NB4 (cell line): Measurements from ENCODE around the gene STOML1.
A peak's percentile ranks its signal among the peaks of the same experiment; 100 is the strongest.

Experiments used
- DNase-seq: peaks from one replicate; pipeline ENCODE4 v3.0.0; 2010; ENCODE audit warnings: low read depth
- H3K4me3 ChIP-seq: one replicate; pipeline ENCODE4 v1.5.1; 2011; ENCODE audit warnings: mild to moderate bottlenecking, low read depth, low read length, moderate library complexity
- CTCF ChIP-seq: IDR thresholded peaks from one replicate; pipeline ENCODE4 v1.5.1; 2012; ENCODE audit warnings: low read depth, low read length
- MAX ChIP-seq: IDR thresholded peaks from 2 replicates; pipeline ENCODE4 v1.6.1; 2011; ENCODE audit warnings: low read depth, low read length
- MYC ChIP-seq: IDR thresholded peaks from 2 replicates; pipeline ENCODE4 v1.6.1; 2011; ENCODE audit warnings: low read depth, low read length
- POLR2A ChIP-seq: IDR thresholded peaks from 2 replicates; pipeline ENCODE4 v1.6.1; 2011; ENCODE audit warnings: mild to moderate bottlenecking; ENCODE audit not compliant: insufficient read length; ENCODE audit errors: extremely low read depth

Gene STOML1

GRCh38 chr15:73972984-73973682 lies 19.0 kb downstream of the STOML1 start:
- TF ChIP-seq POLR2A, result no peak
- TF ChIP-seq CTCF, result peak; percentile 77
- no peak overlapping the region for H3K4me3 ChIP-seq

GRCh38 chr15:73969151-73969759 lies 22.8 kb downstream of the STOML1 start:
- TF ChIP-seq CTCF (no peak), MYC (no peak), MAX (no peak), POLR2A (no peak)
- no peak overlapping the region for H3K4me3 ChIP-seq
- DNase-seq, result no peak

More at GRCh38 chr15:73972984-73973682, 19.0 kb downstream of the STOML1 start:
- peak; percentile 82 for DNase-seq

GRCh38 chr15:73968461-73968860 lies 23.6 kb downstream of the STOML1 start:
- TF ChIP-seq MAX (no peak), MYC (no peak), POLR2A (no peak), CTCF (no peak)
- DNase-seq, result no peak
- H3K4me3 ChIP-seq, result no peak overlapping the region

- no peak overlapping the region for H3K4me3 ChIP-seq
- TF ChIP-seq MYC (peak; percentile 27; the same call in 1 of the 2 replicates), CTCF (no peak), MAX (peak; percentile 82), POLR2A (no peak)
- peak; percentile 38 for DNase-seq
Observed at GRCh38 chr15:73965758-73966113, 26.4 kb downstream of the STOML1 start.

GRCh38 chr15:73965094-73965757 lies 26.9 kb downstream of the STOML1 start:
- no peak for DNase-seq
- H3K4me3 ChIP-seq, result no peak overlapping the region
- TF ChIP-seq MYC, result 0 out of 2 replicates have a peak, but pooled peaks have one; percentile 4
- TF ChIP-seq POLR2A, result no peak
- TF ChIP-seq MAX, result peak; percentile 76

- no peak overlapping the region for H3K4me3 ChIP-seq
- DNase-seq, result peak; percentile 85
- no peak for TF ChIP-seq POLR2A
- TF ChIP-seq MAX, result 0 out of 2 replicates have a peak, but pooled peaks have one; percentile 41
- TF ChIP-seq MYC, result peak; percentile 52; the same call in 1 of the 2 replicates
- TF ChIP-seq CTCF, result peak; percentile 93
Observed at GRCh38 chr15:73964736-73965093, 27.4 kb downstream of the STOML1 start.
